H1 (cell line): Measurements from ENCODE around the gene CENPP.

ENCODE experiments used
- BCL11A ChIP-seq, 2 experiments: IDR thresholded peaks; one replicate each; pipeline ENCODE4 v1.6.1; 2011; ENCODE audit warnings: low read depth in 2 of 2, low read length in 2 of 2, mild to moderate bottlenecking in 2 of 2
- CEBPB ChIP-seq: IDR thresholded peaks from 2 replicates; pipeline ENCODE4 v1.6.1; 2012; ENCODE audit warnings: low read depth, low read length
- MAX ChIP-seq: IDR thresholded peaks from 2 replicates; pipeline ENCODE4 v1.6.1; 2012; ENCODE audit warnings: inconsistent platforms
- POLR2A ChIP-seq, 2 experiments: IDR thresholded peaks; 1 replicate in 1 of 2; 2 replicates in 1 of 2; pipeline ENCODE4 v1.6.1; 2011; ENCODE audit warnings: low read depth in 2 of 2, low read length in 2 of 2, mild to moderate bottlenecking in 2 of 2; ENCODE audit errors: control extremely low read depth in 1 of 2
- YY1 ChIP-seq: IDR thresholded peaks from 2 replicates; pipeline ENCODE4 v1.6.1; 2011; ENCODE audit warnings: low read depth, mild to moderate bottlenecking, low read length
- TF ChIP-seq, protein P1 (sequence below), 3 experiments: IDR thresholded peaks; 1 replicate in 2 of 3; 2 replicates in 1 of 3; pipeline versions ENCODE4 v1.5.1 to v1.6.1; 2011; ENCODE audit warnings: low read length in 3 of 3, mild to moderate bottlenecking in 3 of 3, inconsistent platforms in 2 of 3, low read depth in 1 of 3, moderate library complexity in 1 of 3; ENCODE audit not compliant: insufficient read depth in 1 of 3; ENCODE audit errors: control extremely low read depth in 1 of 3

GRCh38 chr9:92645041-92645440, 319.3 kb downstream of the CENPP start:
- TF ChIP-seq CEBPB (no peak), BCL11A (IDR thresholded peaks at IDR 0.05; ENCODE audit: low read depth in 2 of 2, low read length in 2 of 2) (no peak), POLR2A (IDR thresholded peaks at IDR 0.05; ENCODE audit: control extremely low read depth in 1 of 2, low read depth in 2 of 2, low read length in 2 of 2) (no peak), YY1 (no peak), MAX (no peak)
- TF ChIP-seq, protein P1, sequence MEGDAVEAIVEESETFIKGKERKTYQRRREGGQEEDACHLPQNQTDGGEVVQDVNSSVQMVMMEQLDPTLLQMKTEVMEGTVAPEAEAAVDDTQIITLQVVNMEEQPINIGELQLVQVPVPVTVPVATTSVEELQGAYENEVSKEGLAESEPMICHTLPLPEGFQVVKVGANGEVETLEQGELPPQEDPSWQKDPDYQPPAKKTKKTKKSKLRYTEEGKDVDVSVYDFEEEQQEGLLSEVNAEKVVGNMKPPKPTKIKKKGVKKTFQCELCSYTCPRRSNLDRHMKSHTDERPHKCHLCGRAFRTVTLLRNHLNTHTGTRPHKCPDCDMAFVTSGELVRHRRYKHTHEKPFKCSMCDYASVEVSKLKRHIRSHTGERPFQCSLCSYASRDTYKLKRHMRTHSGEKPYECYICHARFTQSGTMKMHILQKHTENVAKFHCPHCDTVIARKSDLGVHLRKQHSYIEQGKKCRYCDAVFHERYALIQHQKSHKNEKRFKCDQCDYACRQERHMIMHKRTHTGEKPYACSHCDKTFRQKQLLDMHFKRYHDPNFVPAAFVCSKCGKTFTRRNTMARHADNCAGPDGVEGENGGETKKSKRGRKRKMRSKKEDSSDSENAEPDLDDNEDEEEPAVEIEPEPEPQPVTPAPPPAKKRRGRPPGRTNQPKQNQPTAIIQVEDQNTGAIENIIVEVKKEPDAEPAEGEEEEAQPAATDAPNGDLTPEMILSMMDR (IDR thresholded peaks at IDR 0.05; ENCODE audit: control extremely low read depth in 1 of 3, insufficient read depth in 1 of 3, low read depth in 1 of 3, low read length in 3 of 3), result no peak
